HUES6 (cell line): Measurements from ENCODE around the gene SCNN1G.

Source experiments
- H3K27ac ChIP-seq: 2 replicates; pipeline ENCODE4 v1.7.0; 2013; ENCODE audit warnings: low read depth, mild to moderate bottlenecking, low read length, inconsistent platforms
- H3K27me3 ChIP-seq: 2 replicates; pipeline ENCODE4 v1.6.1; 2013; ENCODE audit warnings: low read length; ENCODE audit not compliant: control insufficient read depth, insufficient read depth
- H3K36me3 ChIP-seq: 2 replicates; pipeline ENCODE4 v1.6.1; 2013; ENCODE audit warnings: low read length; ENCODE audit not compliant: control insufficient read depth, insufficient read depth
- H3K4me1 ChIP-seq: 2 replicates; pipeline ENCODE4 v1.6.1; 2013; ENCODE audit warnings: low read length; ENCODE audit not compliant: control insufficient read depth, insufficient read depth
- H3K4me3 ChIP-seq: 2 replicates; pipeline ENCODE4 v1.5.1; 2013; ENCODE audit warnings: low read depth, low read length
- H3K9ac ChIP-seq: one replicate; pipeline ENCODE4 v1.6.1; 2013; ENCODE audit warnings: mild to moderate bottlenecking, low read length
- H3K9me3 ChIP-seq: 2 replicates; pipeline ENCODE4 v1.6.1; 2013; ENCODE audit warnings: low read depth, low read length; ENCODE audit not compliant: control insufficient read depth, insufficient read depth

The SCNN1G gene, protein sequence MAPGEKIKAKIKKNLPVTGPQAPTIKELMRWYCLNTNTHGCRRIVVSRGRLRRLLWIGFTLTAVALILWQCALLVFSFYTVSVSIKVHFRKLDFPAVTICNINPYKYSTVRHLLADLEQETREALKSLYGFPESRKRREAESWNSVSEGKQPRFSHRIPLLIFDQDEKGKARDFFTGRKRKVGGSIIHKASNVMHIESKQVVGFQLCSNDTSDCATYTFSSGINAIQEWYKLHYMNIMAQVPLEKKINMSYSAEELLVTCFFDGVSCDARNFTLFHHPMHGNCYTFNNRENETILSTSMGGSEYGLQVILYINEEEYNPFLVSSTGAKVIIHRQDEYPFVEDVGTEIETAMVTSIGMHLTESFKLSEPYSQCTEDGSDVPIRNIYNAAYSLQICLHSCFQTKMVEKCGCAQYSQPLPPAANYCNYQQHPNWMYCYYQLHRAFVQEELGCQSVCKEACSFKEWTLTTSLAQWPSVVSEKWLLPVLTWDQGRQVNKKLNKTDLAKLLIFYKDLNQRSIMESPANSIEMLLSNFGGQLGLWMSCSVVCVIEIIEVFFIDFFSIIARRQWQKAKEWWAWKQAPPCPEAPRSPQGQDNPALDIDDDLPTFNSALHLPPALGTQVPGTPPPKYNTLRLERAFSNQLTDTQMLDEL

GRCh38 chr16:23182679-23183542, at the start of gene SCNN1G:
SCNN1G (plus strand) TSS chr16:23182745; CDS start chr16:23186272, 3,527 bp downstream.
- no peak within 1 kb of the TSS for H3K27ac ChIP-seq
- no peaks in the 10 kb centered on the region for H3K36me3 ChIP-seq
- peak within 1 kb of the TSS; percentile 35 for H3K9ac ChIP-seq
- H3K4me1 ChIP-seq, result peaks cover 10% of the 10 kb centered on the region
- H3K9me3 ChIP-seq, result no peaks in the 10 kb centered on the region
- peak within 1 kb of the TSS; percentile 77 for H3K4me3 ChIP-seq
- peaks cover 57% of the 10 kb centered on the region for H3K27me3 ChIP-seq

DNA sequence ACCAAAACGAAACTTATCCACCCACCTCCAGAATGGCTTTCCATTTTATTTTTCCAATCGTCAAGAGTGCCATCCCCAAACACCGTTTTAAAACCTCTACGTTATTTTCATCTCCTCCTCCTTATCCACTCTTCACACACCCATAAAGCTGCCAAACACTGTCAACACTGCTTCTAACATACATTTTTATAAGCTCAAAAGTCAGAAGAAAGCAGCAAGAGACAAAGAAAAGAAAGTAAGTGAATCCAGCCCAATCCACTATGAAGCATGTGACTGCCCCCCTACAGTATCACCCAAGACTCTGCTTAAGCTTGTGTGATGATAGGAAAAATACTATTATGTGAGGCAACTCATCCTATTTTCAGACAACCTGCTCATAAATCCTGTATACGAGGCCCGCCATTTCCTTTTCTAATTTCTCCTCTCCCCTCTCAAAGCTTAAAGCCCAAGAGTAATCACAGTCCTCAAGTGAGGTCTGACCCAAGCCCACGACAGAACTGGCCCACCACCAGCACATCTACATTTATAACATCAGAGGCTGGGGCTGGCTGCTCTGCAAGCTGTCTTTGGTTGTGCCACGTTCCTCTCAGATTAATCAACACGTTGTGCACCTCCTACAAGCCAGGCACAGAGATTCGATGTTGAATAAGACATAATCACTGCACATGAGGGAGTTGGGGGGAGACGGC, 49.6 kb upstream of the SCNN1G start:
- Histone ChIP-seq H3K9me3 (0 out of 2 replicates have a peak, but pooled peaks cover 6% of the 10 kb centered on the region), H3K4me3 (no peak overlapping the region), H3K4me1 (peaks cover 23% of the 10 kb centered on the region), H3K27ac (no peak overlapping the region), H3K27me3 (no peaks in the 10 kb centered on the region), H3K36me3 (no peaks in the 10 kb centered on the region), H3K9ac (no peak overlapping the region)

GRCh38 chr16:23134274-23134673, 48.3 kb upstream of the SCNN1G start:
- Histone ChIP-seq H3K9ac (no peak overlapping the region), H3K4me3 (no peak overlapping the region), H3K36me3 (no peaks in the 10 kb centered on the region), H3K27me3 (no peaks in the 10 kb centered on the region), H3K27ac (no peak overlapping the region), H3K9me3 (0 out of 2 replicates have a peak, but pooled peaks cover 6% of the 10 kb centered on the region), H3K4me1 (peaks cover 23% of the 10 kb centered on the region)

- no peak overlapping the region for H3K9ac ChIP-seq
- H3K27ac ChIP-seq, result no peak overlapping the region
- H3K4me1 ChIP-seq, result peaks cover 19% of the 10 kb centered on the region
- H3K4me3 ChIP-seq, result no peak overlapping the region
- H3K27me3 ChIP-seq, result no peaks in the 10 kb centered on the region
- H3K9me3 ChIP-seq, result 0 out of 2 replicates have a peak, but pooled peaks cover 6% of the 10 kb centered on the region
- no peaks in the 10 kb centered on the region for H3K36me3 ChIP-seq
Measured at GRCh38 chr16:23137256-23137655, 45.3 kb upstream of the SCNN1G start.

GRCh38 chr16:23137818-23138217, 44.7 kb upstream of the SCNN1G start:
- Histone ChIP-seq H3K9ac (no peak overlapping the region), H3K27me3 (no peaks in the 10 kb centered on the region), H3K27ac (no peak overlapping the region), H3K4me1 (peaks cover 19% of the 10 kb centered on the region), H3K4me3 (no peak overlapping the region), H3K9me3 (0 out of 2 replicates have a peak, but pooled peaks cover 6% of the 10 kb centered on the region), H3K36me3 (no peaks in the 10 kb centered on the region)

DNA sequence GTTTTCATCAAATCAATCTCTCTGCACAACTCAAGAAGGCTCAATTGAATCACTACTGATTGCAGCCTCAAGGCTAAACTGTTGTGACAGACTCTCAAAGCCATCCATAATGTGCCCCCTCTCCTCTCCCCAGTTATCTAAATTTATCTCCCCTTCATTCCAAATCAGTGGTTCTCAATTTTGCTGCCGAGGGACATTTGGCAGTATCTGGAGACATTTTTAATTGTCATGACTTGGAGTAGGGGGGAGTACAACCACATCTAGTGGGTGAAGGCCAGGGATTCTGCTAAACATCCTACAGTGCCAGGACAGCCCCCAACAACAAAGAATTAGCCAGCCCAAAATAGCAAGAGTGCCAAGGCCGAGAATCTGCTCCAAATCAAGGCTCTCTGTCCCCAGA, 42.4 kb upstream of the SCNN1G start:
- peaks cover 27% of the 10 kb centered on the region for H3K4me1 ChIP-seq

DNA sequence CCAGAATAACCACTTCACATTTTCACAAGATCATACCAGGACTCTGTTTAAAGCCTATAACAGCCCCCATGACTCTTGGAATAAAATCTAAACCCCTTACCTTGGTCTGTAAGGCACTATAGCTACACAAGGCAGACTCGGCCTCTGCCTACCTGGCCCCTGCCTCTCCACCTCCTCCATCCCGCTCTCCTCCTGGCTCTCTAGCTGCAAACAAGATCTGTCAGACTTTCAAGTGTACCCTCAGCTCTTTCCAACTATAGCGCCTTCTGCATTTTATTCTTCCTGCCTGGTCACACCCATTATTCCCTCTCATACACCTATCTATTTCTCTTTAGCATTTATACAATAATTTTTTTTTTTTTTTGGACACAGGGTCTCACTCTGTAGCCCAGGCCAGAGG, 41.5 kb upstream of the SCNN1G start:
- H3K36me3 ChIP-seq, result no peaks in the 10 kb centered on the region
- peaks cover 36% of the 10 kb centered on the region for H3K4me1 ChIP-seq
- 0 out of 2 replicates have a peak, but pooled peaks cover 4% of the 10 kb centered on the region for H3K9me3 ChIP-seq
- no peak overlapping the region for H3K4me3 ChIP-seq
- H3K27me3 ChIP-seq, result no peaks in the 10 kb centered on the region
- H3K9ac ChIP-seq, result no peak overlapping the region
- no peak overlapping the region for H3K27ac ChIP-seq

More for the DNA sequence above, 42.4 kb upstream of the SCNN1G start:
- H3K36me3 ChIP-seq, result no peaks in the 10 kb centered on the region
- no peak overlapping the region for H3K27ac ChIP-seq
- 0 out of 2 replicates have a peak, but pooled peaks cover 6% of the 10 kb centered on the region for H3K9me3 ChIP-seq
- no peak overlapping the region for H3K9ac ChIP-seq
- no peaks in the 10 kb centered on the region for H3K27me3 ChIP-seq
- no peak overlapping the region for H3K4me3 ChIP-seq

- Histone ChIP-seq H3K27ac (no peak overlapping the region), H3K4me3 (no peak overlapping the region), H3K9me3 (0 out of 2 replicates have a peak, but pooled peaks cover 4% of the 10 kb centered on the region), H3K9ac (no peak overlapping the region), H3K36me3 (no peaks in the 10 kb centered on the region), H3K4me1 (peaks cover 37% of the 10 kb centered on the region), H3K27me3 (no peaks in the 10 kb centered on the region)
Measured at GRCh38 chr16:23141500-23141899, 41.0 kb upstream of the SCNN1G start.

- peaks cover 41% of the 10 kb centered on the region for H3K4me1 ChIP-seq
Measured at GRCh38 chr16:23141959-23142740, 40.4 kb upstream of the SCNN1G start.

DNA sequence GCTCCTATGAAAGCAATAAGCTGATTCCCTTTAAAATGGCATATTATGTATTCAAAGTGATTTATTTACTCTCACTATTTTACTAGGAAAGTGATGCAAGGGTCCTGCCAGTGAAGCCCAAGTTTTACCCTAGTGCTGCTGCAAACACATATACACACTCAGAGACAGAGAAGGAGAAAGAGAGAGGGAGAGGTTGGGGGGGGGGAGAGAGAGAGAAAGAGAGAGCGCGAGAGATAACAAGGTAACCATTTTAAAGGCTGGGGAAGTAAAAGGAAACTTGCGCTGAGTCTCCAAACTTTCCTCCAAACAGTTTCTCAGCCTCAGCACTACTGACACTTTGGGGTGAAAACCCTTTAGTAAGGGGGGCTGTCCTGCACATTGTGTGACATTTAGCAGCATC, 39.2 kb upstream of the SCNN1G start:
- Histone ChIP-seq H3K9me3 (no peaks in the 10 kb centered on the region), H3K27ac (no peak overlapping the region), H3K4me1 (peaks cover 41% of the 10 kb centered on the region), H3K36me3 (no peaks in the 10 kb centered on the region), H3K27me3 (no peaks in the 10 kb centered on the region), H3K9ac (no peak overlapping the region), H3K4me3 (no peak overlapping the region)

More at GRCh38 chr16:23141959-23142740, 40.4 kb upstream of the SCNN1G start:
- H3K27ac ChIP-seq, result no peak overlapping the region
- H3K27me3 ChIP-seq, result no peaks in the 10 kb centered on the region
- H3K4me3 ChIP-seq, result no peak overlapping the region
- 0 out of 2 replicates have a peak, but pooled peaks cover under 1% of the 10 kb centered on the region for H3K9me3 ChIP-seq
- no peak overlapping the region for H3K9ac ChIP-seq
- no peaks in the 10 kb centered on the region for H3K36me3 ChIP-seq
